ENCODE results near the gene SAMD4A.
"Not testable (repeated sequence)": the region's sequence is repeated elsewhere in the genome, so short reads cannot be mapped to it uniquely, and the experiment has no call there.

The SAMD4A gene

GRCh38 chr14:54599966-54600716, 33.2 kb downstream of the SAMD4A start:
- Mint-ChIP-seq H3K27ac (no peak overlapping the region), H3K36me3 (ENCODE audit: low read depth) (no peaks in the 10 kb centered on the region), H3K9me3 (no peaks in the 10 kb centered on the region), H3K4me3 (no peak overlapping the region), H3K4me1 (ENCODE audit: low read depth) (no peaks in the 10 kb centered on the region), H3K27me3 (peaks cover 3% of the 10 kb centered on the region)
- no peak for DNase-seq

GRCh38 chr14:54600717-54601109, 33.8 kb downstream of the SAMD4A start:
- Mint-ChIP-seq H3K4me1 (ENCODE audit: low read depth) (no peaks in the 10 kb centered on the region), H3K36me3 (ENCODE audit: low read depth) (no peaks in the 10 kb centered on the region), H3K27ac (no peak overlapping the region), H3K27me3 (peaks cover 3% of the 10 kb centered on the region), H3K9me3 (no peaks in the 10 kb centered on the region), H3K4me3 (no peak overlapping the region)
- DNase-seq: no peak

- Mint-ChIP-seq H3K27ac (no peak overlapping the region), H3K4me3 (no peak overlapping the region), H3K27me3 (no peaks in the 10 kb centered on the region), H3K4me1 (ENCODE audit: low read depth) (peaks cover 1% of the 10 kb centered on the region), H3K9me3 (no peaks in the 10 kb centered on the region), H3K36me3 (ENCODE audit: low read depth) (no peaks in the 10 kb centered on the region)
- no peak for DNase-seq
Measured at GRCh38 chr14:54603362-54603761, 36.4 kb downstream of the SAMD4A start.

DNA sequence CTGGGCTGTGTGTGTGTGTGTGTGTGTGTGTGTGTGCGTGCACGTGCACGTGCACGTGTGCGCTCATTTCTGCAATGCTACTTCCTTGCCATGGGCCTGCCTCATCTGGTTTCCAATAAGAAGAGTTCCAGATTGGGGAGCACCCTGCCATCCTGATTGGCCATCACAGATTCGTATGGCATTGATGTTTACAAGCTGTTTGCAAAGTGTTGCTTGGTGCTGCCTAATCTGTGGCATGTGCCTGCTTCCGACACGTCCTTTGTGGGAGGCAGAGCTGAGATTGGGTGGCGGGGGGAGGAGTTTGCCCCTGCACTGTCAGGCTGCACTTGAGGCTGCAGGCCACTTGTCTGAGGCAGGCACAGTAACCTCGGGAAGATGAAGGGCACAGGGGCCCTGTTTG, 39.2 kb downstream of the SAMD4A start:
- no peak overlapping the region for H3K27ac Mint-ChIP-seq
- no peak for DNase-seq
- H3K4me1 Mint-ChIP-seq (ENCODE audit: low read depth): peaks cover 8% of the 10 kb centered on the region
- H3K9me3 Mint-ChIP-seq: no peaks in the 10 kb centered on the region
- no peak overlapping the region for H3K4me3 Mint-ChIP-seq
- no peaks in the 10 kb centered on the region for H3K36me3 Mint-ChIP-seq (ENCODE audit: low read depth)
- H3K27me3 Mint-ChIP-seq: no peaks in the 10 kb centered on the region

GRCh38 chr14:54606631-54607133, 39.8 kb downstream of the SAMD4A start:
- H3K27ac Mint-ChIP-seq: no peak overlapping the region
- no peaks in the 10 kb centered on the region for H3K27me3 Mint-ChIP-seq

DNA sequence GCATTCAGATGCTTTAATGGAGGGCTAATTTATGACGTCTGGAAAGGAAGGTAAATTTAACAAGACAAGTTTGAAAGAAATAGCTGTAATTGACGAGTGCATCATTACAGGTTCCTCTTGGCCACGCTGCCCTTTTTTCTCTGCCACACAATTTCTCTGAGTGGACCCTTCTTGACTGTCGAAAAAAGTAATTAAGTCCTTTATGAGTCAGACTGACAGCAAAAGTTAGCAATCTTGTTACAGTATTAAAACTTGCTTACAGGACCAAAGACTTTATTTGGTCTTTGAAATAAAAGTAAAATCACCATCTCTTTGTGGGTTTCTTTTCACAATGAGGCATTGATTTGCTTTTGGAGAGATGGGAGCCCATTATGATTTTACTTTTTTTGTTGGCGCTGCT, 42.6 kb downstream of the SAMD4A start:
- Mint-ChIP-seq H3K4me3 (no peak overlapping the region), H3K27ac (no peak overlapping the region), H3K27me3 (no peaks in the 10 kb centered on the region), H3K9me3 (no peaks in the 10 kb centered on the region), H3K36me3 (ENCODE audit: low read depth) (no peaks in the 10 kb centered on the region), H3K4me1 (ENCODE audit: low read depth) (peaks cover 8% of the 10 kb centered on the region)
- DNase-seq: no peak

More at GRCh38 chr14:54606631-54607133, 39.8 kb downstream of the SAMD4A start:
- Mint-ChIP-seq H3K9me3 (no peaks in the 10 kb centered on the region), H3K36me3 (ENCODE audit: low read depth) (no peaks in the 10 kb centered on the region), H3K4me1 (ENCODE audit: low read depth) (peaks cover 8% of the 10 kb centered on the region), H3K4me3 (no peak overlapping the region)
- no peak for DNase-seq

GRCh38 chr14:54610051-54610977, 43.4 kb downstream of the SAMD4A start:
- Mint-ChIP-seq H3K4me1 (ENCODE audit: low read depth) (peaks cover 8% of the 10 kb centered on the region), H3K27ac (no peak overlapping the region), H3K27me3 (no peaks in the 10 kb centered on the region), H3K4me3 (no peak overlapping the region), H3K36me3 (ENCODE audit: low read depth) (no peaks in the 10 kb centered on the region), H3K9me3 (no peaks in the 10 kb centered on the region)
- no peak for DNase-seq

GRCh38 chr14:54614296-54614695, 47.4 kb downstream of the SAMD4A start:
- H3K9me3 Mint-ChIP-seq: no peaks in the 10 kb centered on the region
- peaks cover 18% of the 10 kb centered on the region for H3K4me1 Mint-ChIP-seq (ENCODE audit: low read depth)
- H3K4me3 Mint-ChIP-seq: no peak overlapping the region
- no peaks in the 10 kb centered on the region for H3K27me3 Mint-ChIP-seq
- H3K27ac Mint-ChIP-seq: no peak overlapping the region
- no peaks in the 10 kb centered on the region for H3K36me3 Mint-ChIP-seq (ENCODE audit: low read depth)
- no peak for DNase-seq

GRCh38 chr14:54617467-54617866, 50.5 kb downstream of the SAMD4A start:
- Mint-ChIP-seq H3K9me3 (no peaks in the 10 kb centered on the region), H3K27ac (peak overlapping the region; percentile 69), H3K4me3 (no peak overlapping the region), H3K4me1 (ENCODE audit: low read depth) (peaks cover 17% of the 10 kb centered on the region), H3K27me3 (no peaks in the 10 kb centered on the region), H3K36me3 (ENCODE audit: low read depth) (no peaks in the 10 kb centered on the region)
- DNase-seq: no peak

GRCh38 chr14:54621686-54622085, 54.8 kb downstream of the SAMD4A start:
- H3K27me3 Mint-ChIP-seq: no peaks in the 10 kb centered on the region
- H3K9me3 Mint-ChIP-seq: peaks cover 4% of the 10 kb centered on the region
- peaks cover 5% of the 10 kb centered on the region for H3K36me3 Mint-ChIP-seq (ENCODE audit: low read depth)
- no peak for DNase-seq
- H3K4me1 Mint-ChIP-seq (ENCODE audit: low read depth): peaks cover 43% of the 10 kb centered on the region
- H3K4me3 Mint-ChIP-seq: no peak overlapping the region
- H3K27ac Mint-ChIP-seq: no peak overlapping the region

GRCh38 chr14:54622192-54622958, 55.4 kb downstream of the SAMD4A start:
- H3K4me3 Mint-ChIP-seq: no peak overlapping the region
- peaks cover 46% of the 10 kb centered on the region for H3K4me1 Mint-ChIP-seq (ENCODE audit: low read depth)
- H3K36me3 Mint-ChIP-seq (ENCODE audit: low read depth): peaks cover 5% of the 10 kb centered on the region
- peak overlapping the region; percentile 78 for H3K27ac Mint-ChIP-seq
- peaks cover 4% of the 10 kb centered on the region for H3K9me3 Mint-ChIP-seq
- H3K27me3 Mint-ChIP-seq: no peaks in the 10 kb centered on the region
- peak; percentile 74 for DNase-seq

DNA sequence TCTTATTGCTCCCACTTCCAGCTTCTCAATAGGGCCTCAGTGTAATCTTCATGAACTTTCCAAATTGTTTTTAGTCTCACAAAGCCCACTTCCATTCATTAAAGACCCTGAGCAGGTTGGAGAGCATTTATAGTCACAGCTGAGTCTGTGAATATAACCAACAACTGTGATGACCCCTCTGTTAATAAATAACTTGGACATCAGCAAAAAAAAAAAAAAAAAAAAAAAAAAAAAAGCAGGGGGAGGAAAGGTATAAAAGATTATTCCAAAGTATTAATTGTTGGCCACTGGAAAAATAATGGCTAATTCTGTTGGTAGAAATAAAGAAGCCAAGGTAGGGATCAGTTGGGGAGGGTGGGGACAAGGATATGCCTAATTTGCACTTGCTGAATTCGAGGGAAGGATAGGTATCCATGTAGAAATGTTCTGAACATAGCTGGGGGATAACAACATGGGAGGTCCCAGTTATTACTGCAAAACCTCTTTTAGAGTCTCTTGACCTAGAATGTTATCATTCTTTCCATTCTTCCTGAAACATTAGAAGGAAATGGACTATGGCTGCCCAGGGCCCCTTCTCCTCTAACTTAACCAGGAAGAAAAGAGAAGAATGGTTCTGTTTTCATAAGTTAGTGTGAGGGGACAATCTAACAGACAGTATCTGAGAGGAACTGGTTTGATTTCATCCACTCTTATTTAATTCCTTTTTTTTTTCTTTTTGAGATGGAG, 56.5 kb downstream of the SAMD4A start:
- H3K27ac Mint-ChIP-seq: peak overlapping the region; percentile 78
- H3K4me1 Mint-ChIP-seq (ENCODE audit: low read depth): peaks cover 50% of the 10 kb centered on the region
- H3K27me3 Mint-ChIP-seq: no peaks in the 10 kb centered on the region
- H3K4me3 Mint-ChIP-seq: no peak overlapping the region
- H3K36me3 Mint-ChIP-seq (ENCODE audit: low read depth): peaks cover 5% of the 10 kb centered on the region
- peaks cover 4% of the 10 kb centered on the region for H3K9me3 Mint-ChIP-seq
- no peak for DNase-seq

GRCh38 chr14:54624005-54624358, 57.1 kb downstream of the SAMD4A start:
- H3K9me3 Mint-ChIP-seq; H3K27ac Mint-ChIP-seq; H3K4me3 Mint-ChIP-seq; H3K36me3 Mint-ChIP-seq (ENCODE audit: low read depth); H3K27me3 Mint-ChIP-seq; DNase-seq: not testable (repeated sequence)
- H3K4me1 Mint-ChIP-seq (ENCODE audit: low read depth): peaks cover 55% of the 10 kb centered on the region

GRCh38 chr14:54625112-54625511, 58.2 kb downstream of the SAMD4A start:
- Mint-ChIP-seq H3K36me3 (ENCODE audit: low read depth) (peaks cover 5% of the 10 kb centered on the region), H3K9me3 (peaks cover 4% of the 10 kb centered on the region), H3K4me1 (ENCODE audit: low read depth) (peaks cover 64% of the 10 kb centered on the region), H3K4me3 (no peak overlapping the region), H3K27me3 (no peaks in the 10 kb centered on the region), H3K27ac (no peak overlapping the region)
- no peak for DNase-seq

Measured in activated T-cell treated with anti-CD3 and anti-CD28 coated beads, Interleukin-2, amount 50 U/mL, for 24 hours (primary cell).